PFSK-1 (cell line): Measurements from ENCODE around the gene GRID1.

Source experiments
- FOXP2 ChIP-seq: optimal IDR thresholded peaks from 2 replicates; pipeline ENCODE3; 2011; ENCODE audit warnings: borderline replicate concordance, control low read depth, inconsistent platforms; ENCODE audit not compliant: insufficient read depth; ENCODE audit errors: extremely low read length, extremely low read depth
- POLR2AphosphoS5 ChIP-seq: IDR thresholded peaks from 2 replicates; pipeline ENCODE4 v1.6.1; 2012; ENCODE audit warnings: low read depth, mild to moderate bottlenecking, control low read depth, low read length, moderate library complexity
- REST ChIP-seq, 2 experiments: IDR thresholded peaks; 2 replicates each; pipeline versions ENCODE4 v1.6.1 to v1.8.0; 2011 to 2012; ENCODE audit warnings: low read depth in 2 of 2, low read length in 2 of 2, control low read depth in 1 of 2, inconsistent platforms in 1 of 2, mild to moderate bottlenecking in 1 of 2, moderate library complexity in 1 of 2; ENCODE audit not compliant: insufficient read depth in 1 of 2
- SIN3A ChIP-seq: IDR thresholded peaks from 2 replicates; pipeline ENCODE4 v1.6.1; 2012; ENCODE audit warnings: mild to moderate bottlenecking, low read length, moderate library complexity, borderline replicate concordance; ENCODE audit not compliant: insufficient read depth
- TAF1 ChIP-seq: IDR thresholded peaks from 2 replicates; pipeline ENCODE4 v1.6.1; 2012; ENCODE audit warnings: low read length, control low read depth, borderline replicate concordance; ENCODE audit not compliant: insufficient read depth

The GRID1 gene

GRCh38 chr10:86359954-86360353, 6.6 kb downstream of the GRID1 start:
- TF ChIP-seq TAF1 (no peak), REST (IDR thresholded peaks at IDR 0.05; ENCODE audit: insufficient read depth in 1 of 2, low read depth in 2 of 2, low read length in 2 of 2) (no peak)

- TF ChIP-seq TAF1, result no peak
- no peak for TF ChIP-seq SIN3A
- TF ChIP-seq REST (IDR thresholded peaks at IDR 0.05; ENCODE audit: insufficient read depth in 1 of 2, low read depth in 2 of 2, low read length in 2 of 2), result no peak
- no peak for TF ChIP-seq POLR2AphosphoS5
- no peak for TF ChIP-seq FOXP2
Observed at GRCh38 chr10:86359111-86359510, 7.5 kb downstream of the GRID1 start.

GRCh38 chr10:86357676-86358075, 8.9 kb downstream of the GRID1 start:
- TF ChIP-seq SIN3A, result no peak
- no peak for TF ChIP-seq FOXP2

- no peak for TF ChIP-seq SIN3A
- TF ChIP-seq POLR2AphosphoS5, result no peak
- TF ChIP-seq FOXP2, result no peak
- TF ChIP-seq TAF1, result no peak
- no peak for TF ChIP-seq REST (IDR thresholded peaks at IDR 0.05; ENCODE audit: insufficient read depth in 1 of 2, low read depth in 2 of 2, low read length in 2 of 2)
Observed at GRCh38 chr10:86357041-86357440, 9.6 kb downstream of the GRID1 start.

- no peak for TF ChIP-seq FOXP2
- TF ChIP-seq TAF1, result no peak
- no peak for TF ChIP-seq REST (IDR thresholded peaks at IDR 0.05; ENCODE audit: insufficient read depth in 1 of 2, low read depth in 2 of 2, low read length in 2 of 2)
- TF ChIP-seq POLR2AphosphoS5, result no peak
- TF ChIP-seq SIN3A, result no peak
Observed at GRCh38 chr10:86356296-86356695, 10.3 kb downstream of the GRID1 start.
